Small intestine (tissue), 7 donors: ENCODE data around the gene HECTD2. TPM values are rescaled to one million over a fixed set of nuclear protein-coding genes. Genes with fewer than 3 reads are reported as not detected.

Source experiments
- DNase-seq, 2 donors: peaks; one replicate each; pipeline versions ENCODE4 v3.0.0 to v3.0.0-alpha.2; 2013
- FAIRE-seq: peaks from 2 replicates; lab custom pipeline; 2012; peaks lifted over from hg19 to GRCh38; lab: Jason Lieb, UNC
- H3K27ac ChIP-seq, 3 donors: one replicate each; pipeline ENCODE4 v1.5.1; 2013; ENCODE audit warnings: low read length in 2 of 3, mild to moderate bottlenecking in 2 of 3, control low read depth in 1 of 3, inconsistent platforms in 1 of 3, low read depth in 1 of 3, moderate library complexity in 1 of 3
- H3K27me3 ChIP-seq, 3 donors: one replicate each; pipeline ENCODE4 v1.6.1; 2013; ENCODE audit warnings: low read length in 3 of 3, inconsistent platforms in 1 of 3; ENCODE audit not compliant: control insufficient read depth in 3 of 3, insufficient read depth in 3 of 3
- H3K36me3 ChIP-seq, 3 donors: one replicate each; pipeline ENCODE4 v1.6.1; 2013; ENCODE audit warnings: low read length in 3 of 3, inconsistent platforms in 1 of 3, low read depth in 1 of 3, mild to moderate bottlenecking in 1 of 3, moderate library complexity in 1 of 3; ENCODE audit not compliant: control insufficient read depth in 3 of 3, insufficient read depth in 2 of 3
- H3K4me1 ChIP-seq, 3 donors: one replicate each; pipeline ENCODE4 v1.6.1; 2013; ENCODE audit warnings: low read length in 2 of 3, inconsistent platforms in 1 of 3, low read depth in 1 of 3, mild to moderate bottlenecking in 1 of 3, moderate library complexity in 1 of 3; ENCODE audit not compliant: control insufficient read depth in 3 of 3, insufficient read depth in 2 of 3
- H3K4me3 ChIP-seq, 3 donors: one replicate each; pipeline ENCODE4 v1.5.1; 2013; ENCODE audit warnings: low read length in 3 of 3, control low read depth in 1 of 3, inconsistent platforms in 1 of 3, low read depth in 1 of 3, mild to moderate bottlenecking in 1 of 3, moderate library complexity in 1 of 3
- H3K9me3 ChIP-seq, 2 donors: one replicate each; pipeline ENCODE4 v1.6.1; 2013; ENCODE audit warnings: low read depth in 1 of 2, low read length in 1 of 2; ENCODE audit not compliant: control insufficient read depth in 2 of 2, insufficient read depth in 1 of 2
- WGBS, 3 donors: extraction: QIAGEN DNeasy Blood & Tissue Kit; methylation state at CpG; one replicate each; pipeline ENCODE4 v1.1.7; 2013; 5-methylcytosine and 5-hydroxymethylcytosine counted together
- polyA plus RNA-seq, 4 donors: library from polyadenylated mRNA; stranded (reverse) in 3 of 4; unstranded in 1 of 4; fragments of 200-250 nt in 3 of 4; fragments of 120-200 nt in 1 of 4; gene quantifications; one replicate each; pipeline versions ENCODE4 v1.2.1 to v1.2.3, GENCODE V29; 2013
- donor health status: healthy with polysubstance abuse.
- donor health status: control.
- donor health status: control.
- donor health status: Bipolar disorder and iron deficiency.
- donor health status: healthy.

HECTD2 gene
- polyA plus RNA-seq, 4 donors: 0.89 to 10.7 (median 2.3) TPM

DNA sequence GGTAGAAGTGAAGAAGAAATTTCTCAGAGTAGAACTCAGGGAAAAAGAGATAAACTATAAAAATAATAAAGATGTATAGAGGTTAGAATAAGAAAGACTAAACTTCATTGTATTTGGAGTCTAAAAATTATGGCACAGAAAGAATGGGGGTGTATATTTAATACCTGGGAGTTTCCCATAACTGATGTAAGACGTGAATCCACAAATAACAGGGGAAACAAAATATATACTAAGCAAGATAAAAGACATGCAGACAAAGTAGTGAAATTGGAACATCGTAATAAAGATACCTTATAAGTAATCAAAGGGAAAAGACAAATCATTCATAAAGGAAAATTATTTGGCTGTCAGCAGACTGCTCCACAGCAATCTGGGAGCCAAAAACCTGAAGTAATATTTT, 62.8 kb downstream of the HECTD2 start:
- no peak for DNase-seq
- Histone ChIP-seq H3K27ac (no peak overlapping the region), H3K4me3 (no peak overlapping the region), H3K9me3 (peaks cover 0 to 2% of the 10 kb centered on the region in 2 donors), H3K36me3 (peaks cover 0 to 2% (median 0%) of the 10 kb centered on the region in 3 donors), H3K27me3 (no peaks in the 10 kb centered on the region), H3K4me1 (no peaks in the 10 kb centered on the region)
- WGBS, 3 donors: 96 to 98% (median 96%) methylated on average over 2 of the region's 2 CpGs
- no peak for FAIRE-seq

DNA sequence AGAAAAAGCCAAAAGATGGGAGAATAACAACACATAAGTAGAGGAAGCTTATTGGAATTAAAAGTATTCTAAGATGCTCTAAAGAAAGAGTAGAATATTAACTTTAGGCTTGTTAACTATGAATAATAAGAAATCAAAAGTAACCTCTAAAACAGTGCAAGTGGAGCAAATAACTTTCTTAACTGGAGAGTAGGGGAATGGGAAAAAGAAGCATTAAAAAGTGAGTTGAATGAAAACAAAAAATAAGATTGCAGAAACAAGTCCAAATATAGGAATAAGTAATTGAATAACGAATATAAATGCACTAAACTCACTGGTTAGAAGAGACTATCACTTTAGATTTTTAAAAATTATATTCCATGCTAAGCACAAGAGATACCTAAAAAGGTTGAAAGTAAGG, 63.9 kb downstream of the HECTD2 start:
- no peaks in the 10 kb centered on the region for H3K9me3 ChIP-seq
- H3K4me1 ChIP-seq: no peaks in the 10 kb centered on the region
- no peak overlapping the region for H3K4me3 ChIP-seq
- WGBS, 3 donors: 80 to 94% (median 92%) methylated on average over 1 of the region's 1 CpG
- no peak for FAIRE-seq
- no peak overlapping the region for H3K27ac ChIP-seq
- no peaks in the 10 kb centered on the region for H3K36me3 ChIP-seq
- DNase-seq: no peak
- H3K27me3 ChIP-seq: no peaks in the 10 kb centered on the region

DNA sequence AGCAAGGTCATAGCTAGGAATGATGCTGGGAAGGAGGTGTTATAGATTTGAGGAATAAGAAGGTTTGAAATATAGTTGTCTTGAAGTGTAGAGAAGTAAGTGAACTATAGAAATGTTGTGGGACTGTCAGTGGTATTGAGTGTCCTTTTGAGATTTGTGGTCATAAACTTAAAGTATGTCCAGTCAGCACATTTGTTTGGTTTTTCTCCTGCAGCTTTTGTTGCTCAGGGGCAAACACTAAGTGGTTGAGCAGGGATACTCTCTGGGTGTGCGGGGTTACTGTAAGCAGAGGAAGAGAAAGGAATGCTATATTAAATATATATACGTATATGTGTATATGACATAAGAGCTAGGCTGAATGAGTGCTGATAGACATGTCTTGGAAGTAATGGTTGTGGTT, 67.1 kb downstream of the HECTD2 start:
- H3K4me1 ChIP-seq: no peaks in the 10 kb centered on the region
- WGBS, 3 donors: 92 to 95% (median 95%) methylated on average over 2 of the region's 2 CpGs

DNA sequence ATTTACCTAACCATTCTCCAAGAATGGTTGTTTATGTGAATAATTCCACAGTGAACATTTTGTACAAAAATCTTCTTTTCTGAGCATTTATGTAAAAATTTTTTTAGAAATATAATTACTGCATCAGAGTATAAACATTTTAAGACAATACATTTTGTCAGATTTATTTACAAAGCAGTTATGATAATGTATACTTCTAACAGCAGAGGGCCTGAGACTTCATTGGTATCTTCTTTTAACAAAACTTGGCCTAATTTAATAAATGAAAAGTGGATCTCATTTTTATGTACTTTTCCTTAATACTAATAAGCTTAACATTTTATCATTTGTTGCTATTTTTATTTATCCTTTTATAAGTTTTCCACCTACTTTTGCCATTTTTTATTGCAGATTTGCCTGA, 69.4 kb downstream of the HECTD2 start:
- FAIRE-seq: peak; percentile 19
- no peak for DNase-seq

More for the DNA sequence above, 67.1 kb downstream of the HECTD2 start:
- H3K4me3 ChIP-seq: no peak overlapping the region
- H3K9me3 ChIP-seq: no peaks in the 10 kb centered on the region
- FAIRE-seq (no peak), DNase-seq (no peak)
- no peak overlapping the region for H3K27ac ChIP-seq
- H3K36me3 ChIP-seq: no peaks in the 10 kb centered on the region
- H3K27me3 ChIP-seq: no peaks in the 10 kb centered on the region

DNA sequence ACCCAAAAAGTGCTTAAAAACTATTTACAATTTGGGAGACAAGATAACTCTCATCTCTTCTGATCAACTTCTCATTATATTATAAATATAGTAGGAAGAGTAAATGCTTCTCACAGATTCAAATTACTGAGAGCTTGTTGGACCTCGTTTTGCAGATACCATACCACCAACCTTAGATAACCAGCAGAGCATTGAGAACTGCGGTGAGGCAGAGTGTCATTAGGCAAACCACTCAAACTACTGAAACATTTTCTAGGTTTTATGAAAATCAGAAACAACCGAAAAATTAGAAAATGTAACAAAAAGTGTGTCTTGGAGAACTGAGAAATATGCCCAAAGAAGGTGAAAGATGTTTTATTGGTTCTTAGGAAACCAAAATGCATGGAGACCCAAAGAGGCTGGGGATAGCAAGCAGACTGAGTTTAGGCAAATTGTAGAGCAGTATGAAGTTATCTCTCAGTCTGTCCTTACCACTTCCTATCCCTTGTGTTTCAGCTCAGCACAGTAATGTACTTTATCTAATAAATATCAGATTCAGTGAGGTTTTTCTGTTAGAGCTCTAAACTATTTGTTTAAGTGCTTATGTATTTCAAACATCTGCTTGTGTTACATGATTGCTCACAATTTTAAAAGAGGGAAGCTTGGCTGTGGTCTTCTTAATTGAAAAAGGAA, 77.9 kb downstream of the HECTD2 start:
- 82 to 85% (median 84%) methylated on average over 3 of the region's 3 CpGs for WGBS, 3 donors
- DNase-seq: no peak
- Histone ChIP-seq H3K4me3 (no peak overlapping the region), H3K36me3 (no peaks in the 10 kb centered on the region), H3K27ac (no peak overlapping the region), H3K4me1 (no peaks in the 10 kb centered on the region), H3K9me3 (no peaks in the 10 kb centered on the region), H3K27me3 (no peaks in the 10 kb centered on the region)
- no peak for FAIRE-seq

More for the DNA sequence above, 69.4 kb downstream of the HECTD2 start:
- Histone ChIP-seq H3K9me3 (no peaks in the 10 kb centered on the region), H3K27me3 (no peaks in the 10 kb centered on the region), H3K27ac (no peak overlapping the region), H3K36me3 (no peaks in the 10 kb centered on the region), H3K4me1 (no peaks in the 10 kb centered on the region), H3K4me3 (no peak overlapping the region)

DNA sequence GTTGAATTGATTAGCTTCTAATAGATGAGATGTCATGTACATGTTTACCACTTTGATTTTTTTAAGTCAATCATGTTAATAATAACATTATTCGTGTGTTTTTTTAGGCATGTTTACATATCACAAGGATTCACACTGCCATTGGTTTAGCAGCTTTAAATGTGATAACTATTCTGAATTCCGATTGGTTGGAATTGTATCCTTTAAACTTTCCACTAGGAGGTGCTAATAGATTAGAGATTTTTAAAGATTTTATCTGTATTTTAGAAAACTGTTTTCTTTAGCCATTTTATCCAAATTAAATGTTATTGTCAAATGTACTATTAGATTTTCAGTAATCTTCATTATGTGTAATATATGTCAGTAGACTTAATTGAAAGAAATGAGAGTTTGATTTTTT, 83.2 kb downstream of the HECTD2 start:
- no peaks in the 10 kb centered on the region for H3K4me1 ChIP-seq
- no peak overlapping the region for H3K4me3 ChIP-seq
- H3K36me3 ChIP-seq: no peaks in the 10 kb centered on the region
- WGBS, 3 donors: 19 to 40% (median 33%) methylated on average over 2 of the region's 2 CpGs
- no peaks in the 10 kb centered on the region for H3K9me3 ChIP-seq
- H3K27me3 ChIP-seq: no peaks in the 10 kb centered on the region
- FAIRE-seq (peak; percentile 95), DNase-seq (peak; percentile 17 to 36)
- no peak overlapping the region for H3K27ac ChIP-seq

DNA sequence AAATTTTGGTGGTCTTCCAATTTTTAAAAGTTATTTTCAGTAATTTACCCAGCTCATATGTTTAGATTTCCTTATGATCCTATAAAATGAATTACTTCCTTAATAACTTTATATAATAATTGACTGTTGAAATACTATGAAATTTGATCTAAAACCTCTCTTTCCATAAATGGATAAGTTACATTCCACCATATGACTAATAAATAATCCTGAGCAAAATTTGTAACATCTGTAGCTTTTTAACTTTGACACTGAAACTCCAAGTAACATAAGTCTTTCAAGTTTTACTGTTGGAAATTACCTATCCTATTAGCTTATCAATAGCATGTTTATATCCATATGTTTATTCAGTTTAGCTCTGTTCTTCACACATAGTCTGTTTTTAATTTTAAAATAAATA, 85.3 kb downstream of the HECTD2 start:
- FAIRE-seq: no peak

DNA sequence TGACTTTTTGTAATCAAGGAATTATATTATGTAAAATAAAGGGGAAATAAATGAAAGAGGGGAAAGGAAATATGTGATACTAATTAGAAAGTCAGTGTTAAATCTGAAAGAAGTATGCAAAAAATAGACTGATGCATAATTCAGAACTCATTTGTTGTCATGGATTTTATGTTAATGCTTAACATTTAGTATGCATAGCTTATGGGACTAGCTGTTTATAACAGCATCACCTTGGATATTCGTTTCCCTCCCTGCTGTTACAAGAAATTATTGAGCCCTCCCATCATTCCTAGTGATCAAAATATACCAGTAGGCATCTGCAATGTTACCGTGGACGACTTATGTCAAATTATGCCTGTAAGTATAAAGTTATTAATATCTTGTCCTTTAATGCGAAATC, 85.9 kb downstream of the HECTD2 start:
- Histone ChIP-seq H3K27ac (no peak overlapping the region), H3K4me3 (no peak overlapping the region), H3K27me3 (no peaks in the 10 kb centered on the region), H3K4me1 (no peaks in the 10 kb centered on the region), H3K36me3 (peaks cover 0 to 3% (median 0%) of the 10 kb centered on the region in 3 donors), H3K9me3 (no peaks in the 10 kb centered on the region)
- DNase-seq: no peak
- WGBS, 3 donors: 89 to 94% (median 90%) methylated on average over 4 of the region's 4 CpGs
- no peak for FAIRE-seq

More for the DNA sequence above, 85.3 kb downstream of the HECTD2 start:
- Histone ChIP-seq H3K36me3 (peaks cover 0 to 3% (median 0%) of the 10 kb centered on the region in 3 donors), H3K4me1 (no peaks in the 10 kb centered on the region), H3K27ac (no peak overlapping the region), H3K27me3 (no peaks in the 10 kb centered on the region), H3K4me3 (no peak overlapping the region), H3K9me3 (no peaks in the 10 kb centered on the region)
- DNase-seq: no peak
